HG02623 (cell line): ENCODE data around the gene KCNQ1.

Experiments used
- ATAC-seq: cut with Tn5 transposase; IDR thresholded peaks from one replicate; pipeline ENCODE4 v1.9.1; 2021; ENCODE audit warnings: moderate library complexity; ENCODE audit not compliant: unreplicated experiment

Gene KCNQ1

DNA sequence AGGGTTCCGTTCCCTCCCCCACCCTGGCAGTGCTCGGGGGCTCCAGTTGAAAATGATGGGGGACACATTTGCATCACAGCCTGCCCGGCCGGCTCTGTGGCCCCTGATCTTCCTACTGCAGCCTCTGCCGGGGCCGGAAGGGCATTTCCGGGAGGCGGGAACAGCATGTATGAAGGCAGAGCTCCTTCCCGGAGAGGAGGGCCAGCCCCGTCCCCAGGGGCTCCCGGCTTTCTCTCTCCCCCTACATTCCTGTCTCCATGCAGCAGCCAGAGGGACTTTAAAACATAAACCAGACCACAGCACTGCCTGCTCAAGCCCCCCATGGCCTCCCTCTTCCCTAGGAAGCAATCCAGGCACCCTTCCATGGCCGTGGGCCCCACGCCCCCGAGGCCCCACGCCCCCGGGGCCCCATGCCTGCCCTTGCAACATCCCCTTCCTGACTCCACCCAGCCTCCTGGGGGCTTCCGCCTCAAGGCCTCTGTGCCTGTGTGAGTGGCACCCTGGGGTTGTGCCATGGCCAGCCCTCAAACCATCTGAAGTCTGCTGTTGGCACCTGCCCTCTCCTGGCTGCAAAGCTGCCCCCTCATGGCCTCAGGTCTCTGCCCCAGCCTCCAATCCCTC is 367.7 kb downstream of the KCNQ1 start:
- no peak for ATAC-seq

DNA sequence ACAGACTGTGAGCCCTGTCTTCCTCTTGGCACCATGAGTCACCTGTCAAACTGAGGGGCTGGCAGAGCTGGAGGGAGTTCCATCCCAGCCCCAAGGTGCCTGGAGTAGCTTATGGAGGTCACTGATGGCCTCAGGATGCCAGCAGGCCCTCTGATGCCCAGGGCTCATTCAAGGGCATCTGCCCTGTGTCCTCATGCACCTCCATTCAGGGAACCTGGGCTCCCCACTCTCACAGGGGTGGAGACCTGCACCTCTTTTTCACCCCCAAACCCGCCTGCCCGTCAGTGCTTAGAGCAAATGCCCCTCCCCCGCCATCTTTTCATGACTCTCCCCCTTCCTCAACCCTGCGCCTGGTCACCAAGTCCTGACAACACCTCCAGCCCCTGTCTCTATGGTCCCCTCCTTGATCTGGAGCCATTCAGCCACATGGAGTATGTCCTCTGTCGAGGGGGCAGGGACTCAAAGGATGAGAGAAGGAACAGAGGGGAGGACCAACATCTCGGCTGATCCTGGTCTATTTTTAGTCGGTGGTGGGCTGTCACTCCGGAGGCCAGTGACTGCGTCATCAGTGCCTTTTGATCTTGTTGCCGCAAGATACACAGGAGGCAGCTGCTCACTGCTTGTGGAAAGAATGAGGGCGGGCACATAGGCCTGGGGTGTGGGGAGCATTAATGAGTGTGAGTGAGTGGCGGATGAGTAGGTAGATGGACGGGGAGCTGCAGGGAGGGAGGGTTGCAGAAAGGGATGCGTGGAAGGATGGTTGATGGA is 368.5 kb downstream of the KCNQ1 start:
- no peak for ATAC-seq

- no peak for ATAC-seq
Measured at GRCh38 chr11:2813968-2814367, 369.2 kb downstream of the KCNQ1 start.

DNA sequence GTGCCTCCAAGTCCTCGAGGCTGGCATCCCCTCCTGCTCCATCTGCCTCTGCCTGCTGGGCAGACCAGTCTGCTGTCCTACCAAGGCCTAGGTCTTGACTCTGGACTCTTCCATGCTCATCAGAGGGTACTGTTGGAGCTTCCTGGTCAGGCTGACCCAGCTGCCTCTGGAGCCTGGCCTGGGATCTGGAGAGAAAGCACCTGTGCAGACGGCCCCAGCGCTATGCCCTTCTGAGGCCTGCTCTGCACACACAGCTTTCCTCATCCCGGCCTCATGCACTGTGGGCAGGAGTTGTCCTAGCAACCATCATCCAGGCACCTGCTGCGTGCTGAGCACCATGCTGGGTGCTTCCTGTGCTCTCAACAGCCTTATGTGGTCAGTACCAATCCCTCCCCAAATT is 369.9 kb downstream of the KCNQ1 start:
- ATAC-seq: no peak

DNA sequence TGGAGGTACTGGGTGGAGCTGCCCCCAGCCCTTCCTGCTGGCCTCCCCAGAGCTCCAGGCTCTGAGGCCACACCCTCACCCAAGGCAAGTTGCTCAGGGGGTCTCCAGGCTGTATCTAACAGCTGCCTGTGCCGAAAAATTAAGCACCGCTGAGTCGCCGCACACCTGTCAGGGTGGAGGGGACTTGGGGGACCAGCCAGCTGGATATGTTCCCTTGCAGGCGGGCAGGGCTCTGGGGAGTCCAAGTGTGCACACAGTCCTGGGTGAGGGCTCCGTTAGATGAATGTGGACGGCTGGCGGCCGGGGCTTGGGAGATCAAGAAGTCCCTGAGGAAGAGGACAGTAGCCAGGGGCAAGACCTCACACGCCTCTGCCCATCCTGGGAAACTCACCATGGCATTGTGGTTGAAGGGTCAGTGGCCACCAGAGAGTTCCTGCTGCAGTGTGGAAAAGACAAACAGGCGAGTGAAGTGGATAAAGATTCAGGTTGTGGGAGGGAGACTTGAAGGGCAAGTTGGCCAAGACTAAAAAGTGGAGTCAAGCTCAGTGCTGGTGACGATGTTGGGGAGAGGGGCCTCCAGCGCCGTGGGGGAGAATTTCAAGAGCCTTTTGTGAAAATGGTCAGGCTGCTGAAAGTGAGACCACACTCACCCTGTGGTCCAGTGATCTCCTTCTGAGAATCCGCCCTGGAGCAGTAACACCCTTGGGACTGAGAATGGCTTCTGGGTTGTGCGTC is 371.1 kb downstream of the KCNQ1 start:
- no peak for ATAC-seq

DNA sequence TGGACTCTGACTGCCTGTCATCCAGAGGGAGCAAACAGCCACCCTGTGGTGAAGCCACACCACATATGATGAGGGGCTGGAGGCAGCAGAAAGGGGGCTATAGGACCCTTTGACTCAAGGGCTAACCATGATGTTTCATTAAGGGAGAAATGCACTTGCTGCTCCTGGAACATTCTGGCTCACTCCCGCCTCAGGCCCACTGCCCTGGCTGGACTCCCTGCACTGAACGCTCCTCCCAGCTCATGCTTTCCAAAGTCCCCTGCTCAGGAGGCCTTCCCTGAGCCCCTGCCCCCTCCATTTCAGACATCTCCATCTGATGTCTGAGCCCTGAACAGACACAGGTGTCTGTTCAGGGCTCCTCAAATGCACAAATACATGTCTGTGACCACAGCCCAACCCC is 371.7 kb downstream of the KCNQ1 start:
- no peak for ATAC-seq

DNA sequence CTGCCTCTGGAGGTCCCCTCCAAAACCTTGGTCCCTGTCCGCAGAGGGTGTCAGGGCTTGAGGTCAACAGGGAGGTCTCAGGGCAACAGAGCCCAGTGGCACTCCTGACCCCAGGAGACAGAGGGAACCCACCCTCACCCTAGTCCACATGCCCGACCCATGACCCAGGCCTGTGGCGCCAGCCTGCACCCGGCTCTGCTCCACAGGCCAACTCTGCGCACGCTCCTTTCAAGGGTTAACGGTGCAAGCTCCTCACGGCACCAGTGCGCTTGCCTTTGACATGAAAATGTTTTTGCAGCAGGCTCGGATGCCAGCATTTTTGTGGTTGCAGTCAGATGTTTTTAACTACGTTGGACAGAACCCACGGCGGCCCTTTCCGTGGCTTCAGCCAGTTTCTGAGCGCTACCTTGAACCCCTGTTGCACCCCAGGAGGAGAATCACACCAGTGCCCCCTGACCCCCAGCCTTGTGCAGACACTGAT is 372.2 kb downstream of the KCNQ1 start:
- no peak for ATAC-seq

- no peak for ATAC-seq
Measured at GRCh38 chr11:2817431-2817830, 372.6 kb downstream of the KCNQ1 start.

GRCh38 chr11:2818021-2818420 is 373.2 kb downstream of the KCNQ1 start:
- no peak for ATAC-seq

DNA sequence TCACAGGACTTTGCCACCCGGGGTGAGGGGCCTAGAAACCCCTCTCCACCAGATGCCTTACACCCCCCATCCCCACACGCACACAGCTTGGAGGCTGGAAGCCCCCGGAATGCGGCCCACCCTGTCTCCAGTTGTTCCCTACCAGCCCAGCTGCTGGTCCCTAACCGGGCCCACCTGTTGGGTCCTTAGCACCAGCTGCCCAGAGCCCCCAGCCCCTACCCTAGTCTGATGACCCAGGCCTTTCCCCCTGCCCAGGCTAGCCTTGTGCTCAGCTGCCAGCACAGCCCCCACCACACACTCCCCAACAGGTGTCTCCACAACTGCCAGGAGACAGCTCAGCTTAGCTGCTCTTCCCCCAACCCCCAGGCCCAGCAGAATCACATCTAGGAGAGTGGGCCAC is 373.7 kb downstream of the KCNQ1 start:
- ATAC-seq: no peak

GRCh38 chr11:2819316-2819715 is 374.5 kb downstream of the KCNQ1 start:
- no peak for ATAC-seq

DNA sequence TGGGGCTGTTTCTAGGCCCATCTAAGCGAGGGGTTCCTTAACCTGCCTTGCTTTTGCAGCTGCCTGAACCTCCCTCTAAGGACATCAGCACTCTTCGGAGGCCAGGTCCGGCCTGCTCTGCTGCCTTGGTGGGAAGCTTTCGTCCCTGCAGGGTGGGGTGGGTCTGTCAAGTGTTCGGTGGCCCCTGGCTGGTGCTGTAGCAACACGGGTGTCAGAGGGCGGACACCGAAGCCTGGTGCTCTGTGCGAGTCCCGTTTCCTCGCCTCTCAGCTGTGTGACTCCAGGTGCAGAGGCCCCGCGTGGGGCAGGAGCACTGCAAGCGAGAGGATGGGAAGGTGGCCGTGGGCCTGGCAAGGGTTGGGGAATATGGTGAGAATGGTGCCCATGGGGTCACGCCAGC is 376.2 kb downstream of the KCNQ1 start:
- no peak for ATAC-seq

DNA sequence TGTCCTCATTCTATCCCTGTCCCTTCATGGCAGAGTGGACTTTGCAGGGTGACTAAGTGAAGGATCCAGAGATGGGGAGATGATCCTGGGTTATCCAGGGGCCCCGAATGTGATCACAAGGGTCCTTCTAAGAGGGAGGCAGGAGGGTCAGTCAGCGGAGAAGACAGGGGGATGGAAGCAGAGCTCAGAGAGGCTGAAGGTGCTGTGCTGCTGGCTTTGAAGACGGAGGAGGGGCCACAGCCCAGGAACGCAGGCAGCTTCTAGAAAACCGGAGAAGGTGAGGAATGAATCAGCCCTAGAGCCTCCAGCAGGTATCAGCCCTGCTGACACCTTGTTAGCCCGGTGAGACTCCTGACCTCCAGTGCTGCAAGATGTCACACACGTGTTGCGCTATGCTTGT is 377.1 kb downstream of the KCNQ1 start:
- ATAC-seq: no peak

DNA sequence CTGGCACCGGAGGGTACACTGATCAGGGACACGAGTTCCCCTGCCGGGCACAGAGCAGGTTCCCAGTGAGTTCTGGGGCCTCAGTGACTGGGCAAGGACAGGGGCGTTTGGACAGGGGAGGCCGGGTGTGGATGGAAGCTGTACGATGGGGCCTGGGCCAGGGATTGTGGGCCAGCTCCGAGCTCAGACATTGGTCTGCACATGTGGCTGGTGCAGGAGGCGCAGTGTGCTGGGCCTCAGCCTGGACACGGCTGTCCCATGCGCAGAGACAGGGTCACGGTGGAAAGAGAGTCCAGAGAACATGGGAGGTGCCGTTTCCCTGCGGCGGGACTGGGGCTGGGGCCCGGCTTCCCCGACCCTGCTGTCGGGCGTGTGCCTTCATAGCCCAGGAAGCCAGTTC is 380.0 kb downstream of the KCNQ1 start:
- no peak for ATAC-seq

GRCh38 chr11:2825261-2825888 is 380.6 kb downstream of the KCNQ1 start:
- ATAC-seq: no peak

GRCh38 chr11:2825889-2826678 is 381.3 kb downstream of the KCNQ1 start:
- no peak for ATAC-seq

- no peak for ATAC-seq
Measured at GRCh38 chr11:2826679-2827056, 381.9 kb downstream of the KCNQ1 start.

- ATAC-seq: no peak
Measured at GRCh38 chr11:2827256-2827655, 382.4 kb downstream of the KCNQ1 start.

- no peak for ATAC-seq
Measured at GRCh38 chr11:2827792-2828191, 383.0 kb downstream of the KCNQ1 start.

DNA sequence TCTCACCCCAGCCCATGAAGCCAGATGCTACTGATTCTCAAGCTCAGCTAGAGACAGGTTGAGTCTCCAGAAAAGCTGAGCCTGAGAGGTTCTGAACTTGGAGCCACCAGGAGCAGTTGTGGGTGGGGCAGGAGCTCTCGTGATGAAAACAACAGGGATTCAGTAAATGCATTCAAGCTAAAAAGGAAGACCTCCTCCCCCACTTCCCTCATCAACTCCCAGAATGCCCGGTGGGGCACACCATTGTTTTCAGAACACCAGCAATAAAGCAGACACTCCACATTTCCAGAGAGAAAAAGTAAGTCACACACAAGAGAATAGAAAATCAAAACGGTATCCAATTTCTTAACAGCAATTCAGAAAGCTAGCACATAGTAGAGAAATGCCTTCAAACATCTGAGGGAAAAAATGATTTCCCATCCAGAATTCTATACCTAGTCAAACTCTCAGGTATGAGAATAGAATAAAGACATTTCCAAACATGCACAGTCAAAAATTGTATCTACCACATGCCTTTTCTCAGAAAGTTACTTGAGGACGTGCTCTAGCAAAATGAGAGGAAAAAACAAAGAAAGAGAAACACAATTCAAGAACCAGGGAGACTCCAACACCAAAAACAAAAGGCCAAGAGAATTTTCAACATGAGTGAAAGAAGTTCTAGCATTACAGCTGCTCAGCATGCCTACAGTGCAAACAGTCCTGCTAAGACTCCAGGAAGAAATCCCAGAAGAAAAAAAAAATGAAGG is 383.9 kb downstream of the KCNQ1 start:
- no peak for ATAC-seq
